ENCODE measurements around the gene GRWD1.
"Not testable (repeated sequence)": the region's sequence is repeated elsewhere in the genome, so short reads cannot be mapped to it uniquely, and the experiment has no call there.

The GRWD1 gene

DNA sequence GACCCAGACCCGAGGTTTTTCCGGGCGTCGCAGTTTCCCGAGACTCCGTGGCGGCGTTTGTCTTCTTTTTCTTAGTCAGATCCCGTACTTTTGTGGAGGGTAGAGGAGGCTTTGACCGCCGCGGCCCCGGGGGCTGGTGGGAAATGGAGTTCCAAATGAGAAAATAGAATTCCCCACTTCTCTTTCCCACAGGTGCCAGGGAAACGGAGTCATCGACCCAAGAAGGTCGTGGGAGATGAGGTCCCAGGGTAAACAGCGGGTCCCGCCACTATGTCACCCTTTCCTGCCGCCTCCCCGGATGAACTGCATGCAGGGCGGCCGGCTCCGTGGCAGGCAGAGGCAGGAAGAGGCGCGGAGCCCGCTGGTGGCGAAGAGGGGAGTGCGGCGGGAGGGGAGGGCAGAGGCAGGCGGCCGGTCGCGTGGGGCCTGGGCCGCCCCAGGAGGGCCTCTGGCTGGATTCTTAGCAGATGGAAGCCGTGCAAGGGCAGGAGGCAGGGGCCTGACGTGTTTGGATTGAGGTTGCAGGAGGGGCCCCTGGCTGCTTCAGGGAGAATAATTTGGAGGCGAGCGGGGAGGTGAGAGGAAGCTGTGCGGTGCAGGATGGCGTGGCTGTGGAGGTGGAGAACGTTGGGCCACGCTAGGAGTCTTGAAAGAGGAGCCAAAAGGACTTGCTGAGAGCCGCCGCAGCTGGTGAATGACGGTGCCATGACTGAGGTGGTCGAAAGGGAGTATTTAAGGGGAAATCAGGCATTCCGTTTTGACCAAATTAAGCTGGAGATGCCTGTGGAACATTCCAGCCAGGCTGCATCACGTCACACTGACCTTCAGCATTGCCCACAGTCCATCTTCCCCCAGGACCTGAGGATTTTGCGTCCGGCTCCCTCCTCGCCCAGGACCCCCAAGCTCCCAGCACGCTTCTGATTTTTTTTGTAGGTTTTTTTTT lies 35.0 kb downstream of the GRWD1 start:
- FAIRE-seq: no peak

DNA sequence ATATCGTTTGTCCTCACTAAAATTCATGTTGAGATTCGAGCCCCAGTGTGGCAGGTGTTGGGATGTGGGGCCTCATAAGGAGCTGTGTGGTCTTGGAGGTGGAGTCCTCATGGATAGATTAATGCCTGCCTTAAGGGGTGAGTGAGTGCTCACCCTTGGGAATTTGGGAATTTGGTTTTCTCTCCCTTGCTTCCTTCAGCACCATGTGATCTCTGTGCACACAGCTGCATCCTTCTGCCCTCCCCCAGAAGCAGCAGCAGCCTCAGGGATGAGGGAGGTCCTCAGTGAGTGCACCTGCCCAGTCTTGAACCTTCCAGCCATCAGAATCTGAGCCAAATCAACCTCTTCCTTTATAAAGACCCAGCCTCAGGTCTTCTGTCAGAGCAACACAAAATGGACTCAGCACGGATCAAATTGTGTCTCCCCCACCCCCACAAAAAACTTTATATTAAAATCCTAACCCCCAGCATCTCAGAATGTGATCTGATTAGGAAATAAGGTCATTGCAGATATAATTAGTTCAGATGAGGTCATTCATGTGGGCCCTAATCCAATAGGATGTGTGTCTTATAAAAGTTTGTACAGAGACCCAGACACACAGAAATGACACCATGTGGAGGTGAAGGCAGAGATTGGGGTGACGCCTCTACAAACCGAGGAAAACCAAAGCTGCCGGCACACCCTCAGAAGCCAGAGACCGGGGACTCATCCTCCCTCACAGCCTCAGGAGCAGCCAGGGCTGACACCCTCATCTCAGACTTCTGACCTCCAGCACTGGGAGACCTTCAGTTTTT lies 36.3 kb downstream of the GRWD1 start:
- FAIRE-seq: no peak

DNA sequence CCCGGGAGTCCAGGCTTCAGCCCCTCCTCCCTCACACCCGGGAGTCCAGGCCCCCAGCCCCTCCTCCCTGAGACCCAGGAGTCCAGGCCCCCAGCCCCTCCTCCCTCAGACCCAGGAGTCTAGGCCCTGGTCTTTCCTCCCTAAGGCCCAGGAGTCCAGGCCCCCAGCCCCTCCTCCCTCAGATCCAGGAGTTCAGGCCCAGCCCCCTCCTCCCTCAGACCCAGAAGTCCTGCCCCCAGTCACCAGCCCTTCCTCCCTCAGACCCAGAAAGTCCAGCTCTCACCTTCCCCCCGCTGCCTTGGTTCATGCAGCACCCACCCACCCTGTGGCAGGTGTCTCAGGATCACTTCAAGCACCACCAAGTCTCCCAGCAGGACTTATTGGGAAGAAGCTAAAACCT lies 37.5 kb downstream of the GRWD1 start:
- no peak for FAIRE-seq

DNA sequence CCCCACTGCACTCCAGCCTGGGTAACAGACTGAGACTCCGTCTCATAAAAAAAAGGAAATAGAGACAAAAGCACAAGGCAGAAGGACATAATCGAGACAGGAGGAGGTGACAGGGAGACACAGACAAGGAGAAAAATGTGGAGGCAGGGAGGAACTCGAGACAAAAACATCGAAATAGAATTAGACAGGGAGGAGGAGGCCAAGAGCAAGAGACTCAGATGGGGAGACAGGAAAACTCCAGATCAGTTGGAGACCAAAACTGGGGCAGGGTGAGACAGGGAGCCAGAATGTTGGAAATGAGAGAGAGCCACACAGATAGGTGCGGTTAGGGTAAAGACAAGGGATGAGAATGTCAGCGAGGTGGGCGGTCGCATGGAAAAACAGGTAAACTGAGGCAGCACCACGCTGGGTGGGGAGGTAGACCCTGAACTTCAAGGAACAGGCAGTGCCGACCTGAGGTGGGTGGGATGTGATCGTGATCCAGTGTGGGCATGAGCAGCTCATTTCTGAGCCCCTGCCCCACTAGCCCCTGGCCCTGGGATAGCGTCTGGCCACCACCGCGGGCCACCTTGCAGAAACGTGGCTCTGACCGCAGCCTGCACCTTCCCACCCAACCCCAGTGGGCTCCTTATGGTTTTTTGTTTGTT lies 38.6 kb downstream of the GRWD1 start:
- FAIRE-seq: no peak

DNA sequence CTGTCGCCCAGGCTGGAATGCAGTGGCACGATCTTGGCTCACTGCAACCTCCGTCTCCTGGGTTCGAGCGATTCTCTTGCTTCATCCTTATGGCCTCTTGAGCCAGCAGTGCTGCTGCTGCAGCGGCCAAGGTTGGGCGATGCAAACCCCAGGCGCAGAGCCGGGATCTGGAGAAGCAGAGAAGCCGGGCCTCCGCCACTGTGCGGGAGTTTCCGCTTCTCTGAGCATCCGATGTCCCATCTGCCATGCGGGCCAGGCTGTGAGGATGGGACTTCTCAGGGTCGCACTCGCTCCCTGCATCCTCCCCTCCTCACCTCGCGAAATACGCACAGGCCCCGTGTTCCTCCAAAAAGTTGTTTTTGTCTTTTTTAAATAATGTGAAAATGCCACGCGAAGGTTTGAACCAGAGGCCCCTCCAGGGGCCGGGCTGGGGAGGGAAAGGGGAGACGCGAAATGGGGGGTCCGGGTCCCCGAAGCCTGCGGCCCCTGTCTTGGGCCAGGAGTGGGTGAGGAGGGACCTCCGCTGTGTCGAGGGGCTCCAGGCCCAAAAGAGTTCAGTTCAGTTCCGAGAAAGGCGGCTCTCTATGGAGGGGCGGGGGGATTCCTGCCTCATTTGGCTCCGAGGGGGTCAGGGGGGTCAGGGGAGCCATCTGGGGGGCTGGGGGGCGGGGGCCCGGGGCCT lies 39.3 kb downstream of the GRWD1 start:
- FAIRE-seq: no peak

DNA sequence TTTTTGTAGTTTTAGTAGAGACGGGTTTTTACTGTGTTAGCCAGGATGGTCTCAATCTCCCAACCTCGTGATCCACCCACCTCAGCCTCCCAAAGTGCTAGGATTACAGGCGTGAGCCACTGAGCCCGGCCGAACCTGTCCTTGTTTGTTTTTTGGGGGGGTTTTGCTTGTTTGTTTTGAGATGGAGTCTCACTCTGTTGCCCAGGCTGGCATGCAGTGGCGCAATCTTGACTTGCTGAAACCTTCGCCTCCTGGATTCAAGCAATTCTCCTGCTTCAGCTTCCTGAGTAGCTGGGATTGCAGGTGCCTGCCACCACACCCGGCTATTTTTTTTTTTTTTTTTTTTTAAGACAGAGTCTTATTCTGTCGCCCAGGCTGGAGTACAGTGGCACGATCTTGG lies 40.9 kb downstream of the GRWD1 start:
- FAIRE-seq: not testable (repeated sequence)

DNA sequence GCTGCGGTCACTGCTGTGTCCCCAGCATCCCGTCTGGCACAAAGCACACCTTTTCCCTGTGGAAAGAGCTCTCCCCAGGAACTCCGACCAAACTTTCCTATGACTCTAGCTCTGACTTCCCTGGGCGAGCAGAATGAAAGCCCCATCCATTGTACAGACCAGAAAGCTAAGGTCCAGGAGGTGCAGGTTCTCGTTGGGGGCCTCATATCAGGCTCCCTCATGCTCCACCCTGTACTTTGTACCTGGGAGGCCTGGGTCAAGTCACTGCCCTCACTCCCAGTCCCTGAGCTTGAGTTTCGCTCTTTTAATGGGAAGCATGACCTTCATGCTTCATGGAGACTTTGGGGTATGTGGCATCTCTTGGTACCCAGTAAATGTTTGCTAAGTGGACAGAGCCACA lies 41.8 kb downstream of the GRWD1 start:
- no peak for FAIRE-seq

DNA sequence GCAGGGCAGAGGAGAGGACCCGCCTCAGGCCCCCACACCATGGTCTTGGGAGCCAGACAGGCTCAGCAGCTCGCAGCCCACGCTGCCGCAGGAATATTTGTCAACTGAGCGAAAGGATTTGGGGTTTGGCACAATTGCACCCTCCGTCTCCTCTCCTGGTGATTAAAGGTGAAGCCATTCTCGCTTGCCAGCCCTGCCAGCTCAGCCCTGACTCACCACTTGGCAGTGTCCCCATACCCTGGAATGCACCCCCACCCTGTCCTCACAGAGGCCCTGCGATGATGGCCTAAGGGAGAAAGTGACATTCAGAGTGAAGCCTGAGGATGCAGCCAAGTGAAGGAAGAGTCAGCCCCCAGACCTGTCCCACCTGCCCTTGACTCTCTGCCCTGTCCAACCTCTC lies 42.2 kb downstream of the GRWD1 start:
- no peak for FAIRE-seq

DNA sequence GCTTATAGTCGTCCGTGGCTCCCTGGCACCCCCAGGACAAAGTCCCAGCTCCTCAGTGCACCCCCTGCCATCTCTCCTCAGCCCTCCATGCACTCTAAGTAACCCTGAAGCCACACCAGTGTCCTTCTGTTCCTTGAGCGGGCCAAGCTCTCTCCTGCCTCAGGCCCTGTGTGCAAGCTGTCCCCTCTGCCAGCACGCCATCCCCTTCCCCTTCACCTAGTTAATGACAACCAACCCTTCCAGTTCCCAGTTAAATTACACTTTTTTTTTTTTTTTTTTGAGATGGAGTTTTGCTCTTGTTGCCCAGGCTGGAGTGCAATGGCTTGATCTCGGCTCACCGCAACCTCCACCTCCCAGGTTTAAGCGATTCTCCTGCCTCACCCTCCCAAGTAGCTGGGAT lies 42.7 kb downstream of the GRWD1 start:
- FAIRE-seq: not testable (repeated sequence)

DNA sequence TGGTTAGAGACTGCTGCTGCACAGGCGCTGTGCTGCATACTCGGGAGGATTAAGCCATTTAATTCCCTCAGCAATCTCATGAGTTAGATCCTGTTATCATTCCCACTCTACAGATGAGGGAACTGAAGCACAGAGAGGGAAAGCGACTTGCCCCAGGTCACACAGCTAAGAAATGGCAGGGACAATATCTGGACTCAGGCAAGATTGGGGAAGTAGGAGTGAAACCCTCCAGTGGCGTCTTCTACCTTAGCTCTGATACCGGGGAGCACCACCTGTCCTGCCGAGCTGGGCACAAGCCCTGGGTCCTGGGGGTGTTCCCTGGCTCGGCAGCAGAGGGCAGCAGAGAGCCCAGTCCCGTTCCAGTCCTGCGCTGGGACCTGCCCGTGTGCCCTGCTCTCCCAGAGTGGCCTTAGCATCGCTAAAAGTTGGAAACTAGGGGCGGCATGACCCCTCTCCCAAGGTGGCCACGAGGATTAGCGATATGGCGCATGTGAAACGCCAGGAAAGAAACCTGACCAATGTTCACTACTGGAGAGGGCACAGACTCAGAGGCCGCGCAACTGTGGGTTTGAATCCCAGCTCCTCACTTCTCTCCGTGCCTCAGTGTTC lies 43.9 kb downstream of the GRWD1 start:
- FAIRE-seq: no peak

DNA sequence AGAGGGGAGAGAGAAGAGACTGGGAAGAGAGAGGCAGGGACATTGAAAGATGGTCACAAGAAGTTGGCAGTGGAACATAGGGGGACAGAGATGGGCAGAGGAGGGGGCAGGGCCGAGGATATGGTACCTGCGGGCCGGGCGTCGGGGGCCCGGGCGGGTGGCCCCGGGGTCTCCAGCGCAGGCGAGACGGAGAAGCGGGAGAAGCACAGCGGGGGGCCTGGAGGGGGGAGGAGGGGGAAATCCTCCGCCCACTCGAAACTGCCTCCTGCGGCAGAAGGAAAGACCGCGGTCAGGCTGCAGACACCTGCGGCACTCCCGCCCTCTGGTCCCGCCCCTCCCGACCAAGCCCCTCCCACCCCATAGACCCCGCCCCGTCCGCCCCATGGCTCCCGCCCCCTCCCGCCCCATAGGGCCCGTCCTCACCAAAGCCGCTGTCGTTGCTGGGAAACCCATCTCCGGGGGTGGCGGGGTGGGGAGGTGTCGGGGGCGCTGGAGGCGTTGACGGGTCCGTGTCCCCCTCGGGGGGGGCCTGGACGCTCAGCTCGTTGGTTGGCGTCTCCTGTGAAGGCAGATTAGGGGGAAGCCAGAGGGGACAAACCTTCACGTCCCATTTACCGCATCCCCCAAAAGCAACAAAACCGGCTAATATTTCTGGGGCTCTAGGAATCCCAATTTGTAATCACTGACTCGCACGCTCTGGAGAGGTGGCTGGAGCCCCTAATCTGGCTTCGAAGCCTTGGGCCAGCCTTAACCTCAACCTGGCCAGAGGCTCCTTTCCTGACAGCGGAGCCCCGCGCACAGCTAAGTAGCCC lies 45.4 kb downstream of the GRWD1 start:
- FAIRE-seq: no peak

DNA sequence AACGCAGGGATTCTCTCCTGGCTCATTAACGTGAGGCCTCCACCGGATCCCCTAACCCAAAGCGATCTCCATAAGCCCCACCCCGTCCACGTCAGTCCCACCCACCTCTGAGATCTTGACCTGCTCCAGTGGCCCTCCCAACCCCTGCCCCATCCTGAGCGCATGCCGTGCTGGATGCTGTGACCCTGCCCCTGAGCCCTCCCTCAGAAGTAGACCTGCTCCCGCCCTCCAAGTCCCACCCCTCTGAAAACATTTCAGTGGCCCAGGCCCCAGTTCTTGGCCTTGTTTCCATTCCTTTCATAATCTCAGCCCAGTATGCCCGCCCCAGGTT lies 46.0 kb downstream of the GRWD1 start:
- no peak for FAIRE-seq

DNA sequence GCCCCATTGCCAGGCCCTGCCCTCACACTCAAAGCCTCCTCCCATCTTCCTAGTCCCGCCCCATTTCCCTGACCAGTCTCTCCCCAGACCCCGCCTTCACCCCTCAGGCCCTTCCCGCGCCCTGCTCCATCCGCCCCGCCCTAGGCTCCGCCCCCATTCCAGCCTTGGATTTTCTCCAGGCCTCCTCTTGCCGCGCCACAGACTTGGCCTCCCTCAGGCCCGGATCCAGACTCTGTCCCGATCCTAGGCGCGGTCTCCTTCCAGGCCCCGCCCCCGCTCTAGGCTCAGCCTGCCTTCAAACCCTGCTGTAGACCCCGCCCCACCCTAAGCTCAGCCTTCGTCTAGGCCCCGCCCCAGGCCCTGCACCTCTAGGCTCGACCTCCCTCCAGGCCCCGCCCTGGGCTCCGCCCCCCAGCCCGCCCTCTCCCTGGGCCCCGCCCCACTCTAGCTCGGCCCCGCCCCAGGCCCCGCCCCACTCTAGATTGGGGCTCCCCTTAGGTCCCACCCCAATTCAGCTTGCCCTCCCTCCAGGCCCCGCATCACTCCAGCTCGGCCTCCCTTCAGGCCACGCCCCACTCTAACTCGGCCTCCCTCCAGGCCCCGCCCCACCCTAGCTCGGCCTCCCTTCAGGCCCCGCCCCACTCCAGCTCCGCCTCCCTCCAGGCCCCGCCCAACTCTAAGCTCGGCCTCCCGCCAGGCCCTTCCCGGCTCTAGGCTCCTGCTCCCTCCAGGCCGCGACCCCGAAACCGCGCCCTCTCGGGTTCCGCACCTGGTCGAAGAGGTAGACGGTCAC lies 47.3 kb downstream of the GRWD1 start:
- no peak for FAIRE-seq

DNA sequence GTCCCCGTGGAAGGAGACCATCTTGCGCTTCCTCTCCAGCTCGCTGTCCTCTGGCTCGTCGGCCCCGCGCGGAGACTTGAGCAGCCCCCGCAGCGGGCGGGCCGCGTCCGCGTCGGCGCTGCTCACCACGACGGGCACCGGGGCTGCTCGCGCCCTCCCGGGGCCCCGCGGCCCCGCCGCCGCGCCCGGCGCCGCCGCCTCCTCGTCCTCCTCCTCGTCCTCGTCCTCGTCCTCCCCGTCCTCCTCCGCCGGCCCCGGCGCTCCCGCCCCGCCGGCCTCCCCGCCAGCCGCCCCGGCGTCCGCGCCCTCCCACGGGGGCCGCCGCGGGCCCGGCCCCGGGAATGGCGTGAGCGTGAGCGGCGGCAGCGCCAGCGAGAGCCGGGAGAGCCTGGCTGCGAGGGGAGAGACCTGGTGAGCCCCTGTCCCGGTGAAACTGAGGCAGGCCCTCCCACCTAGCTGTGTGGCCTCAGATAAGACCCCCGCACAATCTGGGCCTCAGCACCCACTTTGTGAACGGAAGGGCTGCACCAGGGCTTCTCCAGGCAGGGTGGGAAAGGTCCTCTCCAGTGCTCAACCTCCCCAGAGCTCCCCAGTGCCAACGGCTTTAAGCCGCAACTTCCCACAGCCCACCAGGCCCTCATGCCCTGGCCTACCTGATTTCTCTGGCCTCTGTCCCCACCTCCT lies 48.1 kb downstream of the GRWD1 start:
- no peak for FAIRE-seq

DNA sequence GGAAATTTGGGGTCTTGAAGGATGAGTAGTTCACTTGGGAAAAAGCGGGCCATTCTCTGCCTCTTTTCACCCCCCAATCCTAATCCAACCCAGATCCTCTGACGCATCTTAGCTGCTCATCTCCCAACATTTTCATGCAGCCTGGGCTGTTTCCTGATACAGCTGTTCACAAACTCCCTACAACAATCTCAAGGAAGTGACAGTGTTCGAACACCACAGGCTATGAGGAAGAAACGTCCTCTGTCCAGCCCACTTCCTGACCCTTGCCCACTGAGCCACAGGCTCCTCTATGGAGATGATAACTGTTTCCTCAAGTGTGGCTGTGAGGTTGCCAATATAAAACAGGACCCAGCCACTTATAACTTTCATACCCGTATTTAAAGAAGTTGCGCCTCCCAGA lies 49.6 kb downstream of the GRWD1 start:
- FAIRE-seq: no peak

DNA sequence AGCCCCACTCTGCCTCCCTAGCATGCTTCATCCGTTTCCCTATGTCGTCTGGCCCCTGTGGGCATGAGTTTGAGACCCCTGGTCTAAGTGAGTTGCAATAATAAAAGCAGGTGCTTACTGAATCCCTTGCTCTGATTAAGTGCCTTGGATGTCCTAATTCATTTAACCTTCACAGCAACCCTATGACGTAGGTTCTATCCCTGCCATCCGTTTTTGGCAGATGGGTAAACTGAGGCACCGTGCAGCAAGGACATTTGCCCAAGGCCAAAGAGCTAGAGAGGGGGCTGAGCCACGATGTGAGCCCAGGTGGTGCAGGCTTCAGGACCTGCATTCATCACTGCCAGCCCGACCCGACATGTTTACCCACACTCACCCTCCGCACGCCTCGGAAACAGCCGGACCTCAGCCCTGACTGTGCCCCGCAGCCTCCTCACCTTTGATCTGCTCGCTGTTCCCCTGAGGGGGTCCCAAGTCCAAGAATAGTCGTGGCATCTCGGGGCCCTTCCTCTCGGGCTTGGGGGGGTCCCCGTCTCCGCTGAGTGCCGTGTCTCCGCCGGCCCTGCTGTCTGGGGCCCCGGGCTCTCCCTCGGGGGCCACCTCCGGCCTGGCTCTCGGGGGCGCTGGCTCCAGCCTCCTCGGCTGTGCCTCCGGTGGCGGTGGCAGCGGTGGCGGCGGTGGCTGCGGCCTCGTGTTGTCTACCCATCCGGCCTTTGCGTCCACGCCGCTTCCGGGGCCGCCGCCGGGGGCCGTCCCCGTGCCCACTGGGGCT lies 51.4 kb downstream of the GRWD1 start:
- no peak for FAIRE-seq

DNA sequence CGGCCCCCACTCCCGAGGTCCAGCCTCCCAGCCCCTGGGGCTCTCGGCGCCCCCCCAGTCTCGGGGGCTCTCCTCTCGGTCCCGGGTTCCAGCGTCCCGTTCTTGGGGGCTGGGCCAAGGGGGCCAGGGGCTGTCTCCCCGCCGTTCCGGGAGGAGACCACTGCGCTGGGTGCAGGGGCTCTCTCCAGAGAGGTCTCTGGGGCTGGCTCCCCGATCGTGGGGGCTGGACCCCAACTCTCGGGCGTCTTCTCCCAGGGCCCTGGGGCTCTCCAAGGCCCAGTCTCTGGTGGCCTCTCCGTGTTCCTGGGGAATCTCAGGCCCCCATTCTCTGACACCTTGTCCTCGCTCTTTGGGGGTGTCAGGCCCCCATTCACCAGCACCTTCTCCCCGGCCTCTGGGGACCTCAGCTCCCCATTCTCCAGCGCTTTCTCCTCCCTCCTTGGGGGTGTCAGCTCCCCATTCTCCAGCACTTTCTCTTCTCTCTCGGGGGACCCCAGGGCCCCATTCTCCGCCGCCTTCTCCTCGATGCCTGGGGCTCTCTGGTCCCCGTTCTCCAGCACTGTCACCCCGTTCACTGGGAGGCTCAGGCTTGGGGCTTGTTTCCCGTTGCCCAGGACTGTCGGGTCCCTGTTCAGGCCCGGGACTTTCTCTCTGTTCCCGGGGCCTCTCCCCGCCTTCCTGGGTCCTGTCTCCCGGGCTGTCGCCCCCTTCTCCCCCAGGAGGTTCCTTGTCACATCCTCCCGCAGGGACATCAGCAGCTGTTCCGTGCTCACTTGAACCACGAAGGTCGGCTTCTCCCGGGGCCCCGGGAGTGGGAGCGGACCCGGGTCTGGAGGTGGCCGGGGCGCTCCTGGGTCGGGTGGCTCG lies 52.2 kb downstream of the GRWD1 start:
- no peak for FAIRE-seq

DNA sequence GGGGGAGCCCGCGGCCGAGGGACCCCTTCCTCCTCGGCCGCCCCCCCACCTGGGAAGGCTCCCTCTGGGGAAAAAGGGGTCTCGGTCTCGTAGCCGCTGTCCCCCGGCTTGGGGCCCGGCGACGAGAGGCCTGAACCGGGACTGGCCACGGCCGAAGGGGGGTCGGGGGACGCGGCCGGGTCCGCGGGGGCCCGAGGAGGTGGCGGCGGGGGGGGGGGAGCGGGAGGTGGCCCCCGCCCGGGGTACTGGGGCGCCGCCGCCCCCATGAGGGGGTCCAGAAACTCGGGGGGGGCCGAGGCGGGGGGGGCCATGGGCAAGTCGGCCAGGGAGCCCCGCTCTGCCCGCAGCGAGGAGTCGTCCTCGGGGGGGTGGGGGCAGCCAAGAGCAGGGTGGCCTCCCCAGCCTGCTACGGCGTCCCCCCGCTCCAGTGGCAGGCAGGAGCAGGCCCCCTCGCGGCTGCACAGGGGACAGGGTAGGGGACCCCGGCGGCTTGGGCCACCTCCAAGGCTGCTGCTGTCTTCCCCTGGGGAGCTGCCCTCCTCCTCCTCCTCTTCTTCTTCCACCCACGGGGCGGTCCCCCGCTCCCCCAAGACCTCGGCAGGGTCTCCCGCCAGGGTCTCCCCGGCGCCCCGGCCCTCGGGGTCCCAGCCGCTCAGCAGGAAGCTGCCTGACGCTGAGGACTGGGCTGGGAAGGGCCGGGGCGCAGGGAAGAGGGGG lies 53.0 kb downstream of the GRWD1 start:
- no peak for FAIRE-seq
